HTERT RPE-1 (cell line): Measurements from ENCODE around the gene ZNF469.
"Not testable (repeated sequence)": the region's sequence is repeated elsewhere in the genome, so short reads cannot be mapped to it uniquely, and the experiment has no call there.

Experiments
- in situ Hi-C: fragments of 300-500 bp; cut with MboI; formaldehyde crosslinking; loops from 4 replicates; pipeline ENCODE4 v1.14.3; 2020; ENCODE audit warnings: low sequenced_read_pairs

Gene ZNF469

DNA sequence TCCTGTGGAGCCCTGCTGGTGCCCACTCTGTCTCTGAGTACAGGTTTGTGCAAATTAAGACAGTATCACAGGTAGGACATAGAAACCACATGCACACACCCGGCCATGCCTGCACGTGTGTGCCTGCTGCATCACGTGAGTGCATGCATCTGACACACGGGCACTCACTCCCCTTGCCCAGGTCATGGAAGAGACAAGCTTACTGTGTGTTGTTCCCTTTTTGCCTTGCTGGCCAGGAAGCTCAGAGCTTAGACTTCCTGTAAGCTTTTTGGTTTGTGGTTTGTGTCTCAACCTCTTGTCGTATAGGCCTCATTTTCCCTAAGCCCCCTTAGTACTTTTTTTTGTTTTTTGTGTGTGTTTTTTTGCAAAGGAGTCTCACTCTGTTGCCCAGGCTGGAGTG is 25.0 kb downstream of the ZNF469 start:
- in situ Hi-C loops = no loop called here

DNA sequence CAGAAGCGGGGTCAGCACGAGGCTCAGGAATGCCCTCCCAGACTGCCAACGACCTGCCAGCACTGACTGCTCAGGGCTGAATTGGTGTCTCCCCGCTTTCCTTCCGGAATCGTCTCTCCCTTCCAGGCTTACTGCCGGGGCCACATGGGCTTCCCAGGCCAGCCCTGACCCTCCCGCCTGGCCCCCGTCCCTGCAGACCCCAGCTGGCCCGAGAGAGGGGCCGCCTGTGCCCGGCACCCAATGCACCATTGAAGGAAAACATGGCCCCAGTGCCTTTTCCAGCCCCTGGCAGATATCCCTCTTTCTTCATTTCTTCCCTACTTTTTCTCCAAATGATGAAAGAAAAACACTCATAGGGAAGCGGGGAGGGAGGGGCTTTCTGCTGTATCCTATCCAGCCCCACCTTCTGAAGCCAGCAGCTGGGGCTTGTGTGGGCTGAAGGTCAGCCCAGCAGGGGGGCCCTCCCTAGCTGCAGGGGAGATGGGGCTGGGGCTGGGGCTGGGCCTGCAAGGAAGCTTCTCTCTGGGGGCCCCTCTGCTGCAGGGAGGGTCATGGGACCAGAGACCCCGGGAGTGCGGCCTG is 25.9 kb downstream of the ZNF469 start:
- in situ Hi-C loops = no loop called here

GRCh38 chr16:88409296-88410065 is 26.7 kb downstream of the ZNF469 start:
- in situ Hi-C loops = no loop called here

GRCh38 chr16:88410297-88410968 is 27.7 kb downstream of the ZNF469 start:
- in situ Hi-C loops = not testable (repeated sequence)

GRCh38 chr16:88411951-88412576 is 29.3 kb downstream of the ZNF469 start:
- in situ Hi-C loops = no loop called here

DNA sequence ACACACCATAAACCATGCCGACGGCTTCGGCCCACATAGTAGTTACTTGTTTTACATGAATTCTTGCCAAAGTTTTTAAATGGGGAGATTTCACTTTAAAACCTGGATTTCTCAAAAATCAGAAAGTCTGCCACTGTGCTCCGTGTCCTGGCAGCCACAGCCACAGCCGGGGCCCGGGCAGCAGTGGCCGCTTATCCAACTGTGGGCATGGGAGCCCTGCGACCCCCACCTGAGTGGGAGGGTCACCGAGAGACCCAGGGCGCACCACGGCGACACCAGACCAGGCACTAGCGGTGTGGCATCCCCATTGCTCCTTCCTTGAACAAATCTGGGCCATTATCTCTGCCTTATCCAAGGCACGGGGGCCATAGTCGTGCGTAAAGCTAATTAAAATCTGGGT is 30.0 kb downstream of the ZNF469 start:
- in situ Hi-C loops = no loop called here

- in situ Hi-C loops = no loop called here
Measured at GRCh38 chr16:88413231-88413630, 30.5 kb downstream of the ZNF469 start.

DNA sequence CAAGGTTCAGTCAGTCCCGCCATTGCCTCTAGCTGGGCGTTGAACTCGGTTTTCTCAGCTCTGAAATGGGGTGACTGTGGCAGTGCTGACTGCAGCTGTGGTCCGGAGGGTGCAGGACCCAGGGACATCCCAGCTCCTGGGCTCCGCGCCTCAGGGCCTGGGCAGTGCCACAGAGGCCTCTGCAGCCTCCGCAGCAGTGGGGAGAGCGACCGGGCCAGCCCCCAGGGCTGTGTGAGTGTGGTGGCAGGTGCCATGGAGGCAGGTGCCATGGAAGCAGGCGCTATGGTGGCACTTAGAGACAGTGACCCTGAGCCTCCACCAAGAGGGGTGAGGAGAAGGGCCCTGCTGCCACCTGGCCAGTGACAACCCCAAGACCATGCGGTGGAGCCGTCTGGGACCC is 30.9 kb downstream of the ZNF469 start:
- in situ Hi-C loops = no loop called here

GRCh38 chr16:88414521-88415380 is 32.0 kb downstream of the ZNF469 start:
- in situ Hi-C loops = no loop called here

- in situ Hi-C loops = no loop called here
Measured at GRCh38 chr16:88415381-88415705, 32.6 kb downstream of the ZNF469 start.

GRCh38 chr16:88415713-88416323 is 33.1 kb downstream of the ZNF469 start:
- in situ Hi-C loops = no loop called here

GRCh38 chr16:88416686-88417085 is 33.9 kb downstream of the ZNF469 start:
- in situ Hi-C loops = no loop called here

DNA sequence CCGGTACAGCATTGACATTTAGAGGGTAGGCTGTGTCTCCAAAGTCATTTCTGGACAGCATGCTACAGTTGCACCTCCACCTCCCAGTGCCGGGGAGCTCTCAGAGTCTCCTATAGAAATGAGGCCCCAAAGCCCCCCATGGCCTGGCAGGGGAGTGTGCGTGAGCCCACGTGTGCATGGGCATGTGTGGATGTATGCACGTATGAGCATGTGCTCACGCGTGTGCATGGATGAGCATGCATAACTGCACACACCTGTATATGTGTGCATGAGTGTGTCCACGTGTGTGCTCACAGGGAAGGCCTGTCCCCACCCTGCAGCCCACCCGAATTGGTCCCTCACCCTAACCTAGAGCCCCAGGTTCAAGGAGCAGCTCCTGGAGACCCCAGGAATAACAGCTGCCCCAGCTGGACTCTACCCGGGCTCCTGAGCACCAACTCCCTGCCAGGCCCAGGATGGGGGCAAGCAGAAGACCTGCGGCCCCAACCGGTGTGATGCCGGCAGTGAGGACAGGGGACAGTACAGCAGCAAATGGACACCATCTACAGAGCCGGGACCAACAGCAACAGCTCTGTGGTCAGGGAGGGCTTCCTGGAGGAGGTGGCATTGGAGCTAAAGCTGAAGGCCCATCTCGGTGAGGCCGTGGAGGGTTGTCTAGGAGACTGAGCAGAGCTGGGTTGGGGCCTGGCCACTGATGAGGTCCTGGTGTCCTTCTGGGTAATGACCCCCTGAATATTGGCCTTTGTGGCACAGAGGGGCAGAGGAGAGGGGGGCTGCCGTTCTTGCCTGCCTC is 35.1 kb downstream of the ZNF469 start:
- in situ Hi-C loops = no loop called here

DNA sequence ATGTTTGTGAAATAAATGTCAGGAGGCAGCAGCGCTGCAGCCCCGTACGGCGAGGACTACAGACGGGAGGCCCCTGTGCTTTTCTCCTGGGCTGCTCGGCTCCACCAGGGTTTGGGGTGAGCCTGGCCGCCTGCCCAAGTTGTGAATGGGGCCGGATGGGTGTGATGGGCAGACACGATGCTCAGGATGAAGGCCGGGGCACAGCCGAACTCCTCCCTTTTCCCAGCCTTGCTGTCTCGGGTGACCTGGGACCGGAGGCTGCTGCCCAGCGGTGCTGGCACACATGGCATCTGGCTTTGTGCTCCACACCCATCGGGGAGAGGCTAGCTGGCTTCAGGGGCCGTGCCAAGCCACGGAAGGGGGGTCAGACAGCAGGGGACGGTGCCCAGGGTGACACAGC is 36.1 kb downstream of the ZNF469 start:
- in situ Hi-C loops = no loop called here

DNA sequence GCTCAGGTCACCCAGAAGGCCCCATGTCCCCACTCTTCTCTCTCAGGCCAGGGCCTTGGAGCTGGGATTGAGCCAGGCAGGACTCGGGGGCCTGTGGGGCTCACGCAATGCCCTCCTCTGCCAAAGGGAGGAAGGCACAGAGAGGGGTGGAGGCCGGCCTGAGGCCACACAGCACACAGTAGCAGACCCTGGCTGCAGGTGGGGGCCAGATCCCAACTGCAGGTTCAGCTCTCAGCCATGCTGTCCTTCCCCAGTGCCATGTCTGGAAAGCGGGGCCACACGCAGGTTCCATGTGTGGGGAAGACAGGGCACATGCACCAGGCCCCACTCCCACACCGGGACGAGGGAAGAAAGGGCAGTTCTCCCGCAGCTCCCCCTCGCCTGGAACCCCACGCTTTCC is 37.0 kb downstream of the ZNF469 start:
- in situ Hi-C loops = no loop called here

DNA sequence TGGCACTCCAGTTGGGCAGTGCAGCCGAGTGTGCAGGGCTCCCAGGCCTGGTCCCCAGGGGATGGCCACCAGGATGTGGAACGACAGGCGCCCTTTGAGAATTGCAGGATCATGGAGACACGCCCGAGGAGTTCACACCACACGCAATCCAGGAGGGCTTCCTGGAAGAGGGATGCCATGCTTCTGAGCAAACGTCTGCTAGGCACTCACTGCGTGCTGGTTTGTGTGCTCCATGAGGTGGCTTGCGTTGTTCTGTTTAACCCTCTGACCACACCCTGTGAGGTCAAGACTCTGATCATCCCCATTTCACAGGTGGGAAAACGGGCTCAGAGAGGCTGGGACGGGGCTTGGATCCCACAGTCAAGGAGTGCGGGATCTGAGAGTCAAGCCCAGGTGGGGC is 37.7 kb downstream of the ZNF469 start:
- in situ Hi-C loops = no loop called here

GRCh38 chr16:88421301-88421700 is 38.5 kb downstream of the ZNF469 start:
- in situ Hi-C loops = no loop called here

DNA sequence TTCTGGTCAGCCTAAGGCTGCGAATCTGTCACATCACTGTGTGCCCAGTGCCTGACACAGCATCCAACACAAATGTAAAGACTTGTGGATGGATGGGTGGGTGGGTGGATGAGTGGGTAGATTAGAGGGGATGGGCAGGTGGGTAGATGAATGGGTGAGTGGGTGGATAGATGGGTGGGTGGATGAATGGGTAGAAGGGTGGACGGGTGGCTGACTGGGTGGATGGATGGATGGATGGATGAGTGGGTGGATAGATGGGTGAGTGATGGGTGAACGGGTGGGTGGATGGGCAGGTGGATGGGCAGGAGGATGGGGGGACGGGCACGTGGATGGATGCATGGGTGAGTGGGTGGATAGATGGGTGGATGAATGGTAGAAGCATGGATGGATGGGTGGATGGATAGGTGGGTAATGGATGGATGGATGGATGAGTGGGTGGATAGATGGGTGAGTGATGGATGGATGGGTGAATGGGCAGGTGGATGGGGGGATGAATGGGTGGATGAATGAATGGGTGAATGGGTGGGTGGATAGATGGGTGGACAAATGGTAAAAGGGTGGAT is 39.2 kb downstream of the ZNF469 start:
- in situ Hi-C loops = no loop called here

DNA sequence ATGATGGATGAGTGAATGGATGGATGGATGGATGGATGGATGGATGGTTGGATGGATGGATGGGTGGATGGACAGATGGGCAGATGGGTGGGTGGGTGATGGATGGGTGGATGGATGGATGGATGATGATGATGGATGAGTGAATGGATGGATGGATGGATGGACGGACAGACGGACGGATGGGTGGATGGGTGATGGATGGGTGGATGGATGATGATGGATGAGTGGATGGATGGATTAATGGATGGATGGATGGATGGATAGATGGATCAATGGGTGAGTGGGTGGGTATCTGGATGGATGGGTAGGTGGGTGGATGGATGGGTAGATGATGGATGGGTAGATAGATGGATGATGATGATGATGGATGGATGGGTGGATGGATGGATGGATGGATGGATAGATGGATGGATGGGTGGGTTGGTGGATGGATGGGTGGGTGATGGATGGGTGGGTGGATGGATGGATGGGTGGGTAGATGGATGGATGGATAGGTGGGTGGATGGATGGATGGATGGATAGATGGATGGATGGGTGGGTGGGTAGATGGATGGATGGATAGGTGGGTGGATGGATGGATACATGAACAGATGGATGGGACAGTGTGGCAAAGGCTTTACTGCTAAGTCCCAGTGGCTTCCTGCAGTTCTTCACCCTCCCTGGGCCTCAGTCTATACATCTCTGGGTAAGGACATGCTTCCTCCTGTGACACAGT is 40.1 kb downstream of the ZNF469 start:
- in situ Hi-C loops = no loop called here
